ENCODE measurements around the gene PPDPF.
A peak's percentile ranks its signal among the peaks of the same experiment; 100 is the strongest.

PPDPF gene

DNA sequence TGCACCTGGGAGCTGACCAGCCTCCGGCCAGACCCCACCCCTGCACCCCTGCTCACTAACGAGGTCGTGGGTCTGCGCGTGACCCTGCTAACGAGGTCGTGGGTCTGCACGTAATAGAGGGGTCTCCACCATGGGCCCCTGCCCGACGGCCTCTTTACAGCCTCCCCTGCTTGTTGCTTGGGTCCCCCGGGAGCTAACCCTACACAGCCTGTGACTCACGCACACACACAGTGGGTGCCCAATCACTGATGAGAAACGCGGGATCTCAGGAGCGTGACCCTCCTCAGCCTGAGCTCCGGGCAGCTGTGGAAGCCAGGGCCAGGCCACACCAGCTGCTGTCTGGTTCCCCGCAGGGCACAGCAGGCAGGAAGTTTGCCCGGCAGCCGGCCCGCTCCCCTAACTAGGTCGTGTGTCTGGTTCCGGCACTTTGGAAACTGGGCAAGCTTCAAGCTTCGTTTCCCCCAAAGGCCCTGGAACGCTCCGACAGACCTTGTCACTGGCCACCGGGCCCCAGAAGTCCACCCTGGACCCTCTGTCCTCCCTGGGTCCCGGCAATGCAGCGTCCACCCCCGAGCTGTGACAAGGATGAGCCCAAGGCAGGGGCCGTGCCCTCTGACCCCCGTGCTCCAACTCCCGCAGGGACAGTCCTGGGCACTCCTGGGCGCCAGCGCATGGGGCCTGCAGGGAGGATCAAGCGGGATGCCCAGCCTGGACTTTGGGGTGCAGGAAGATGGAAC is 15.8 kb downstream of the PPDPF start:
- no peak for DNase-seq (ENCODE audit: extremely low read depth in 1 of 2, low read depth in 1 of 2)

DNA sequence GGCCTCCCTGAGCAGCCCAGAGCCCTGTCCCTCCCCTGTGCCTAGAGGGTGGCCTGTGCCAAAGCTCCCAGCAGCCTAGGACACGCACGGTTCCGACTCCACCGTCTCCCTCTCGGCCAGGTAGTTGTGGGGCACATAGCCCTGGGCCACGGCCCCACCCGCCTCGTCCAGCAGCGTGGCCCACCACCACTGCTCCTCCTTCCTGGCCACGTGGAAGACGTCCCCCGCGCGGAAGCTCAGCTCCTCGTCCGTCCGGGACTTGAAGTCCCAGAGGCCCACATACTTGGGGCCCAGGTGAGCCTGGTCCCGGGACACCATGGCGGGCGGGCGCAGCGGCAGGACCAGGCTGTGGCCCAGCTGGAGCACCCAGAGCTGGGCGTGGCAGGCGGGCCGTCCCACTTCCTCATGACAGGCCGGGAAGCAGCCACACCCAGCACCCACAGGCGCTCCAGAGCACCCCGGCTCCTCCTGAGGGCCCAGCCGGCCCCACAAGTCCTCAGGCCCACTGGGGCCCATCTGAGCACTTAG is 16.5 kb downstream of the PPDPF start, which contains the start of gene PTK6:
PTK6 (minus strand) TSS at position 380 of the 528 bp plus-strand sequence; CDS start at position 318, 62 bp downstream.
- no peak for DNase-seq (ENCODE audit: extremely low read depth in 1 of 2, low read depth in 1 of 2)

DNA sequence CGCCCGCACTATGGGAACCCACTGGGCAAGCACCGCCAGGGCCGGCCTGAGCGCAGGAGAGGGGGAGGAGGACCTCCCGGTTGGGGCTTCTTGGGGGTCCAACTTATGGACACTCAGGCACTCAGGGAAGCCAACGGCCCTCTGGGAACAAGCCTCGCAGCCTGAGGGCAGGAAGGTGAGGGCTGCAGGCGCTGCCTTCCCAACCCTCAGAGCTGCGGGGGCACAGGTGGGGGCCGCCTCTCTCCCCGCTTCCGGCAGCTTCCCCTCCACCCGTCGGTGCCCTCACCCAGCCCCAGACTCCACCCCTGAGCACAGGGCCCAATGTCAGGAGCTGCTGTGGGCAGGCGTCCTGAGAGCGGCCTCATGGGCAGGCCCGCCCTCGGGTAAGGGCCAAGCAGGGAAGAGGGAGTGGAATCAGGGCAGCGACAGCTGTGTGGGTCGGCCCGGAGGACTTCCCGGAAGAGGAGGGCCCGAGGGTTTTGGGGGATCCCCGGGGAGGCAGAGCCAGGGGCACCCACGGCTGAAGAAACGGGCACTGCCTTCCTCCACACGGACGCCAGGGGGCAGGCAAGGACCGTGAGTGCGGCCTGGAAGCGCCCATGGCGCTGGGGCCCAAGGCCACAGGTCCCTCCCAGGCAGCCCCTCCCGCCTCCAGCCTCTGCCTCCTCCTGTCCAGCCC is 17.1 kb downstream of the PPDPF start:
- DNase-seq (ENCODE audit: extremely low read depth in 1 of 2, low read depth in 1 of 2) = peak; percentile 90 to 95

DNA sequence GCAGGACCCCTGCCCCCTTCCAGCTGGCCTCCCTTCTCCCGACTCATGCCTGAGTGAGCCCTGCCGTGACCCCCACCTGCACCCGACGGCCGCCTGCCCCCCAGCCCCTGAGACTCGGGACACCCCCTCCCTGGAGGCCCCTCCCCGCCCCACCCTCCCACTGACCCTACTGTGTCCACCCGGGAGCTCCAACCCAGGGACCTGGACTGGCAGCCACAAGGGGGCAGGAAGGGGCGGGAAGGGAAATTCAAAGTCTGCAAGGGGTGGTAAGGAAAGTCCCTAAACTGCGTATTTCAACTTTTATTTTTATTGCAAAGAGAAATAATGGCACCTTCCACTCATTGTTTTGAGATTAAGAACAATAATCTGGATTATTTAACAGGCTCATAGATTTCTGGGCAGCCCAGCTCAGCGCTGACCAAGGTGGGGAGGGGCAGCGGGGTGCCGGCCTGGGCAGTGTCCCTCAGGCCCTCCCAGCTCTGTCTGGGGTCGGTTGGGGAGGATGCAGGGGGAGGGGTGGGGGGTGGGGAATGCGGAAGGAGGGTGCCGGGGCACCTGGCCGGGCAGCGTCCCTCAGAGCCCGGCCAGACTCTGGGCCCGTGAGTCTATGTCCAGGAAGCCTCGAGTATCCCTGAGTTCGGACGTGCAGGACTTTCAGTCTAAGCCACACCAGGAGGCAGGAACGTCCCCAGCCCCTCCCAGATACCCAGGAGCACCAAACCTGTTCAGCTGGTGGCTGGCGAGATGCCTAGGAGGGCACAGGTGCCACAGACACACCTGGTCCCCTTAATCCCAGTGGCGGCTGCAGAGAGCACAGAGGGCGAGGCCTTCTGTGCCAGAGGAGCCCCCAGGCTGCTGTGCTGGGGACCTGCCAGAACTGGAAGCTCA is 17.9 kb downstream of the PPDPF start:
- DNase-seq (ENCODE audit: extremely low read depth in 1 of 2, low read depth in 1 of 2) = no peak

DNA sequence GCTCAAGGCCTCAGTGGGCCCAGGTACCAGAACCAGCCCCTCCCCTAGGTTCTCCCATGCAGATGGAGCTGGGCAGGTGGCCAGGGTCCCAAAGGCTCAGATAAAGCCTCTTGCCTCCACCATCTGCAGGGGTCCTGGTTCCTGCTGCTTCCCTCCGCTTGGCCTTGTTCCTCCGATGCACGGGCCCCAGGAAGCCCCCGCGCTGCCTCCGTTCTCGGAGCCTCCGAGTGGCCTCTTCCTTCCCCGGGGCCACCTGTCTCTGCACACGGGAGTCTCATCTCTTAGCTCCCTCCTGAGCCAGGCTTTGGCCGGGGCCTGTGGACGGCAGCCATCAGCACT is 18.5 kb downstream of the PPDPF start:
- DNase-seq (ENCODE audit: extremely low read depth in 1 of 2, low read depth in 1 of 2) = no peak

DNA sequence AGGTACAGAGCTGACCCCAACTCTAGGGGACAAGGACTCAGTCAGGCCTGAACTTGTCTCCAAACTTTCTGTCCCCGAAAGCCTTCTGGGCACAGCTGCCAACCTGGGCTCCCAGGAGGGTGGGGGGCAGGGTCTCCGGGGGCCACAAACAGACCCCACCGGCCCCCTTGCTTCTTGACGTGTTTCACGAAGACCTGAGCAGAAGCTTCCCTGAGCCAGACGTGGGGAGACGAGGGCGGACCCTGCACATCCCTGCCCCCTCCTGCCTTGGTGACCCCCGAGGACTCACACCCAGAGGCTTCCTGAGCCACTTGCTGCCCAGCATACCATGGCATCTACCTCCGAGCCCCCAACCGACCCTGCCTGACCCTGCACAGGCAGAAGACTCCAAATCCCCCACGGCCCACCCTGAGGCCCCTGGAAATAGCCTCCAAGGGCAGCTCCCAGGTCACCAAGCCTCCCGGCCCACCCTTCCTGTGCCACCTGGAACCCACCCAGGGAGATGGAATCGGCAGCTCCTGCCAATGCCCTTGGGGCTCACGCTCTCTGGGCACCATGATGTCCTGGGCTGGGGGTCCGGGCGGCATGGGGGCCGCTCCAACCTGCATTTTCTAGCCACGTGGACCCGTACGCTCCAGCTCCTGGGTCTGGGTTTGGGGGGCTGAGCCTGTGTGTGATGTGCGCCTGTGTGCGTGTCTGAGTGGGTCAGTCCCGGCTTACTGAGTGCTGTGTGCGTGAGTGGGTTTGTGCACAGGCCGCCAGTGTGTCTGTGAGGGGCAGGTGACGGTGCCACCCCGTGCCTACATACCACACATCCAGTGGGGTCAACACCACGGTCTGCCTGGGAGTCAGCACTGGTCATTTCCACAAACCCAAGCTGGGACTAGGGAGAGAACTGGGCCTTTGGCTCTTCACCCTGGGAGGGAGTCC is 19.1 kb downstream of the PPDPF start:
- no peak for DNase-seq (ENCODE audit: extremely low read depth in 1 of 2, low read depth in 1 of 2)

DNA sequence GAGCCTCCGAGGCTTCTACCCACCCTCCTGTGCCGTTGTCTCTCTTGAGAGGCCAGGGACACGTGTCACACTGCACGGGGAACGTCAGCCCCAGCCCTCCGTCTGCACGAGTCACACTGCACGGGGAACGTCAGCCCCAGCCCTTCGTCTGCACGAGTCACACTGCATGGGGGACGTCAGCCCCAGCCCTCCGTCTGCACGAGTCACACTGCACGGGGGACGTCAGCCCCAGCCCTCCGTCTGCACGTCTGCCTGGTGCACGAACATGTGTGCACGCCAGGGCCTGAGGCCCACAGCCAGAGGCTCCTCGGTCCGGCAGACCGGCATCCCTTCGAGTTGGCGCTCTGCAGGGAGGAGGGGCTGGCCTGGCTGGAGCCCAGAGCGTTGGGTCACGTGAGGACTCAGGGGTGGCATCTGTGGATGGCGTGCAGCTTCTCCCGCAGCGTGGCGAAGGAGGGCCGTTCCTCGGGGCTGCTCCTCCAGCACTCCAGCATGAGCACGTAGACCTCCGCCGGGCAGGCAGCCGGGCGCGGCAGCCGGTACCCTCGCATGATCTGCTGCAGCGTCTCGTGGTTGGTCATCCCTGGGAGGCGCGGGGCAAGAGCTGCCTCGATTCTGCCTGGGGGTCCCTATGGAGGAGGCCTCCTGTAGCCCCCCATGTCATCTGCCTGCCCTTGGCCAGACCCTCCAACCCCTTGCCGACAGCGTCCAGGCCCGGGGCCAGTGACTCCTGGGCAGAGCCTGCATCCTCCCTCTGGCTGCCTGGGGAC is 20.0 kb downstream of the PPDPF start:
- DNase-seq (ENCODE audit: extremely low read depth in 1 of 2, low read depth in 1 of 2) = no peak

DNA sequence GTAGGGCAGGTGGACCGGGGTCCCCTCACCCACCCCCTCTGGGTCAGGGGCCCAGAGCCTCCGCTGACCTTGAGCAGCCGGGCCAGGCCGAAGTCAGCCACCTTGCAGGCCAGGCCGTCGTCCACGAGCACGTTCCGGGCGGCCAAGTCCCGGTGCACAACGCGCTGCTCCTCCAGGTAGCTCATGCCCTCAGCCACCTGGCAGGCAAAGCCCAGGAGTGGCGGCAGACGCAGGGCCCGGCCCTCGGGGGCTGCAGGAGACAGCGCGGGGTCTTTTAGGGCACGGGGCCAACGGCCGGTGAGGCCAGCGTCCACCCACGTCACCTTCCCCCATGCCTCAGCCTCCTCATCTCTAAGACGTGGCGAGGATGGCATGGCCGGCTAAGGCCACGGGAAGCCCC is 20.8 kb downstream of the PPDPF start:
- DNase-seq (ENCODE audit: extremely low read depth in 1 of 2, low read depth in 1 of 2) = no peak

DNA sequence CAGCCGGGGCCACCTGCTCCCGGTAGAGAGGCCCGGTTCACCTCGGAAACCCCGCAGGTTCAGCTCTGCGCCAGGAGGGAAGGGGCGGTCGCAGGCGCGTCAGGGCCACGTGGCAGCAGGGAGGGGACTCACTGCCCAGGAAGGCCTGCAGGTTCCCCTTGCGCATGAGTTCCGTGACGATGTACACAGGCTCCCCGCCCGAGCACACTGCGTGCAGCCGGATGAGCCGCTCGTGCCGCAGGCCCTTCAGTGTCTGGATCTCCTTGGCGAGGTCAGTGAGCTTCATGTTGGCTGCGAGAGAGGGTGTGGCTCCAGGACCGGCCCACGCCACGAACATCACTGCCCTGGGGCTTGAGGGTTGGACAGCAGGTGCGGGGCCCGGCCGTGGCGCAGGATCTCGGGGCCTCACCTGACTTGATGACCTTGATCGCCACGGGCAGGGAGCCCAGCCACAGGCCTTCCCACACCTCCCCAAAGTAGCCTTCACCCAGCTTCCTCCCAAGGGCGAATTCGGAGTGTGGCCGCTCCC is 21.5 kb downstream of the PPDPF start:
- DNase-seq (ENCODE audit: extremely low read depth in 1 of 2, low read depth in 1 of 2) = no peak

DNA sequence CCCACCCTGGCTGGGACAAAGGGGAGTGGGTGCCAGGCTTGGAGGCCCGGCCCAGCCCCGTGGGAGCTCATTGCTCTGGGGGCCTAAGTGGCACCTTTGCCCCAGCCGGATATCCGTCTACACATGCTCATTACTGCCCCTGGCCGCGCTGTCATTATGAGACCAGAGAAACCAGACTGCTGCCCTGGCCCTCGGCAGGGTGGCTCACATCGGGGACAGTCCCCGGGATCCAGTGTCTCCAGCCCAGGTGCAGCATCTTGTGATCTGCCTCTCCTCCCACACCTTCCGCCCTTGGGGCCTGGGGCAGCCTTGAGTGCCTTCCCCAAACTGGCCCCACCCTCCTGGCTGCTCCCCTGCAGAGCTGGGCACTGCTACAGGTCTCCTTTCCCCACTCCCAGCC is 22.1 kb downstream of the PPDPF start:
- DNase-seq (ENCODE audit: extremely low read depth in 1 of 2, low read depth in 1 of 2) = no peak

DNA sequence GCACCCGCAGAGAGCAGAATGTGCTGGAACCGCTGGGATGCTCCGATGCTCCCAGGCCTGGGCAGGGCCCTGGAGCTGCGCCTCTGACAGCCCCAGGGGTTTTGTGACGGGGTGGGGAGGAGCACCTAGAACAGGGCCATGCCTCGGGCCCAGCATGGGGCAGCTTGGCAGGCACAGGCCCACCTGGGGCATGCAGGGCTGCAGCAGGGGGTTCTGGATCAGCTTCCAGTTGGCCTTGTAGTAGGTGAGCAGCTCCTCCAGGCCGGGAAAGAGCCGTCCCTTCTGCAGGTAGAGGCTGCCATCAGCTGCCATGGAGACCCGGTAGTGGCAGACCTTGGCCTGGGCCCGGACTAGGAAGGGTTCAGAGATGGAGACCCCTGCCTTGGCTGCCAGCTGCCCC is 22.6 kb downstream of the PPDPF start:
- no peak for DNase-seq (ENCODE audit: extremely low read depth in 1 of 2, low read depth in 1 of 2)

DNA sequence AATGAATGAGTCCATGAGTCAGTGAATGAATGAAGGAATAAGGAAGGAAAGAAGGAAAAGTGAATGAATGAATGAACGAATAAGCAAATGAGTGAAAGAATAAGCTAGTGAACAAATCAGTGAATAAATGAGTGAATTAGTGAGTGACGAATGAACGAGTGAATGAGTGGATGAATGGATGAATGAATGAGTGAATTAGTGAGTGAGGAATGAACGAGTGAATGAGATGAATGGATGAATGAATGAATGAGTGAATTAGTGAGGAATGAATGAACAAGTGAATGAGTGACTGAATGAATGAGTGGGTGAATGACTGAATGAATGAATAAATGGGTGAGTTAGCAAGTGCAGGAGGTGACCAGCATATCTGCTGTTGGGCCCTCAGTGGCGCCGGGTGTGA is 23.2 kb downstream of the PPDPF start:
- no peak for DNase-seq (ENCODE audit: extremely low read depth in 1 of 2, low read depth in 1 of 2)

DNA sequence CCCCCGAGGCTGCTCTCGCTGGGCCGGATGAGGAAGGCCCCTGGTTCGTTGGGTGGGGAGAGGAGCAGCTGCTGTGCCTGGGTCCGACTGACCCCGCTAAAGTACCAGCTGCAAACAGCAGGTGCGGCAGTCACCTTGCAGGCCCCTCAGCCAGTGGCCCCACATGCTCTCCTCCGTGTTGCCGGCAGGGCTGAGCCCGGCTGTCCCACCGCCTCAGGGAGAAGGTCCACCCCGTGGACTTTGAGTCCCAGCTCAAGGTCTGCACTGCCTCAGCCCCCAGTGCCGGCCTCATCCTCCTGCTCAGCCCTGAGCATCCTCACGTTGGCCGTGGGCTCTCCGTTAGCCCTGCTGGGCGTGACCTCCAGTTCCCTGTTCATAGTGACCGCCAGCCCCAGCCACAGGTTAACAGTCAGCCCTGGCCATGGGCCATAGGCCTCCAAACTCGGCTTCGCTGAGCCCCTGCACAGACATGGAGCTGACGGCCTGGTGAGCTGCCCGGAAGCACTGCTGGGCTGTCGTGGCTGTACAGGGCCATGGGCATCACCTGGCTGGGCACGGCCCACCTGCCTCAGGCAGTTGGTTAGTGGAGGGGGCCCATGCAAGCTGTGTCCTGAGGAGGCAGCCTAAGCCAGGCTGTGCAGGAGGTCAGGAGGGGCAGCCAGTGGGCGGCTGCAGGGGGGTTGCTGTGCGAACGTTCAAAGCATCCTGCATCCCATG is 23.8 kb downstream of the PPDPF start:
- DNase-seq (ENCODE audit: extremely low read depth in 1 of 2, low read depth in 1 of 2) = no peak

DNA sequence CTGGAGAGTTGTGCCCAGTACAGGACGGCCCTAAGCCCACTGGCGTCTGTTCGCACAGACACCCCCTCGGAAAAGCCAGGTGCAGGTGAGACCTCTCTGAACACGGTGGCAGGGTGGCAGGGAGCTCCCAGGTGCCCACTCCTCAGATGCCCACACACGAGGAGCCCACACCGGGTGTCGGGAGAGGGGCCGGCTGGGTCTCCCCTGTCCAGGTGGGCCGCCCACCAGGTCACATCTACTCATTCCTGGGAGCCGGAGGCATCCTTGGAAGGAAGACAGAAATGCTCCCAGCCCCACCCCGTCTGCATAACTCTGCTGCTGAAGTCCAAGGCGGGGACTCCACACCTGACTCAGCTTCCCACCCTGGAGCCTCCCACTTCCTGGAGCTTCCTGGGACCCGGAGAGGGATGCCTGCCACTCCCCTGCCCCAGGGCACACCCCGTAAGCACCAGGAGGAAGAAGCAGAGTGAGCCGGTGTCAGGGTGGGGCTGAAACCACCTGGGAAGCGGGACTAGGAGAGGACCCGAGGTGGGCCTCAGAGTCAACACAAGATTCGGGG is 24.5 kb downstream of the PPDPF start:
- no peak for DNase-seq (ENCODE audit: extremely low read depth in 1 of 2, low read depth in 1 of 2)

DNA sequence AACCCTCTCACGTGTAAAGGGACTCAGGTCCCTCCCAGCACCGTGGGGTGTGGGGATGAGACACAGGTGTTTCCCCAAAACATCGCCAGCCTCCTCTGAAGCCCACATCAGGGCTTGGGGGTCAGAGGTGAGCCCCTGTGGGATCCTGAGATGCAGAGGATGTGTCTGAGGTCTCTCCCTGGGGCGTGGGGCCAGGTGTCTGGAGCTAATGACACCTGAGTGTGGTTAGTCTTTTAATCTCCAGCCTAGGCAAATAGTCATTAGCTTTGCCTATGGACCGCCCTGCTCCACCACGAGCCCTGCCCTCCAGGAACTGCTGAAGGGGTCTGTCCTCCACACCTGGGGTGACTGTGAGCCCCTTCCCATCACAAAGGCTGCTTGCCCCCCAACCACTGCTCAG is 25.2 kb downstream of the PPDPF start:
- no peak for DNase-seq (ENCODE audit: extremely low read depth in 1 of 2, low read depth in 1 of 2)

DNA sequence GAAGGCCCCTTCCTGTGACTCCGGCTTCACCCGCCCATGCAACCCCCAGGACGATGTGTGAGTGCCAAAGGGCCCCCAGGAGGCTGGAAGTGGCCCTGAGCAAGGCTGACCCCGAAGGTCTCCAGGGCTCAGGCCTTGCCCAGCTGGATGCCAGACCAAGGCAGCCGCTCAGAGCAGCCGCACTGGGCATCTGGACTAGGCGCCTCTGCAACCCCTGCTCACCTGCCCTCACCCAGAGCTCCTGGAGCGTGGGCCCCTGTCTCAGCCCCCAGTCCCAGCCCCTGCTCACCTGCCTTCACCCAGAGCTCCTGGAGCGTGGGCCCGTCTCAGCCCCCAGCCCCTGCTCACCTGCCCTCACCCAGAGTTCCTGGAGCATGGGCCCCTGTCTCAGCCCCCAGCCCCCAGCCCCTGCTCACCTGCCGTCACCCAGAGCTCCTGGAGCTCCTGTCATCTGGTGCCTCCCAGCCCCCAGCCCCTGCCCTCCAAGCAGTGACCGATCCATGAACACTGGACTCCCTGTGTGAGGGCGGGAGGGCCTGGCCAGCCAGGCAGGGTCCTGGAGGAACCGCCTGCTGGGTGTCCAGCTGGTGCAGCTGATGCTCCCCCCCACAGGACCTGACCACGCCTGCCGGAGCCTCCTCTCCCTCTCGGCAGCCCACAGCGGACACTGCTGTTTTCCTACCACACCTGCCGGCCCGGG is 25.8 kb downstream of the PPDPF start:
- DNase-seq (ENCODE audit: extremely low read depth in 1 of 2, low read depth in 1 of 2) = no peak

DNA sequence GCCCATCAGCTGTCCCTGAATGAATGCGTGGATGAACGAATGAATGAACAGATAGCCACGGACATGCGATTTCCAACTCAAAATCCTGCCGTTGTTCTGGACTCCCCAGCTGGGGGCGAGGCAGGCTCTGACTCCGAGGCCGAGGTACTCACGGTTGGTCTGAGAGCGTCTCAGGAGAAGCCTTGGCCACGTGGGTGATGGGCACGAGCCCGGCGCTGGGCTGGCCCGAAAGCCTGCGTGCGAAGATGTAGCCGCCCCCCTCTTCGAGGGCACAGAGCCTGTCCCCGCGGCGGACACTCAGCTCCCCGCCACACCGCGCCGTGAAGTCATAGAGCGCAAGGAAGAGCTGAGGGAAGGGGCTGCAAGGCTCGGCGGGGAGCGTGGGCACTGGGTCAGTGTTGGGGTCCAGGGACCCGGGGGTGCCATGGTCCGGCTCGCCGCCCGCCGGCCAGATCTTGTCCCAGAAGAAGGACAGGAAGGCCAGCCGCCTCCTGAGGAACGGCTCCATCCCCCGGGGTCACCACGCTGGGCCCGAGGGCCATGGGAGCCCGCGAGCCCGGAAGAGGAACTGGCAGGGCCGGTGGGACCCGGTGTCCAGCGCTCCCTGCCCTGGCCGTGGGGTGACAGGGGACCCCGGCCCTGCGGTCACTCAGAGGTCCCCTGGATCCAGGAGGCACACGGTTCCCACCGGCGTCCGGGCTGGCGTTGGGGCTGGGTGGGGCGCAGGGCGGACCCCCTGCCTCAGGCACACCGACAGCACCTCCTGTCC is 26.6 kb downstream of the PPDPF start:
- no peak for DNase-seq (ENCODE audit: extremely low read depth in 1 of 2, low read depth in 1 of 2)

Data from stimulated activated CD8-positive, alpha-beta memory T cell treated with anti-CD3 and anti-CD28 coated beads, Interleukin-7, amount 100 ng/mL, for 48 hours (primary cell).